ENCODE measurements around the gene SMO.

- TF ChIP-seq, protein P1, sequence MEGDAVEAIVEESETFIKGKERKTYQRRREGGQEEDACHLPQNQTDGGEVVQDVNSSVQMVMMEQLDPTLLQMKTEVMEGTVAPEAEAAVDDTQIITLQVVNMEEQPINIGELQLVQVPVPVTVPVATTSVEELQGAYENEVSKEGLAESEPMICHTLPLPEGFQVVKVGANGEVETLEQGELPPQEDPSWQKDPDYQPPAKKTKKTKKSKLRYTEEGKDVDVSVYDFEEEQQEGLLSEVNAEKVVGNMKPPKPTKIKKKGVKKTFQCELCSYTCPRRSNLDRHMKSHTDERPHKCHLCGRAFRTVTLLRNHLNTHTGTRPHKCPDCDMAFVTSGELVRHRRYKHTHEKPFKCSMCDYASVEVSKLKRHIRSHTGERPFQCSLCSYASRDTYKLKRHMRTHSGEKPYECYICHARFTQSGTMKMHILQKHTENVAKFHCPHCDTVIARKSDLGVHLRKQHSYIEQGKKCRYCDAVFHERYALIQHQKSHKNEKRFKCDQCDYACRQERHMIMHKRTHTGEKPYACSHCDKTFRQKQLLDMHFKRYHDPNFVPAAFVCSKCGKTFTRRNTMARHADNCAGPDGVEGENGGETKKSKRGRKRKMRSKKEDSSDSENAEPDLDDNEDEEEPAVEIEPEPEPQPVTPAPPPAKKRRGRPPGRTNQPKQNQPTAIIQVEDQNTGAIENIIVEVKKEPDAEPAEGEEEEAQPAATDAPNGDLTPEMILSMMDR (conservative IDR thresholded peaks at IDR 0.05 in 1 of 2, IDR thresholded peaks at IDR 0.05 in 1 of 2; ENCODE audit: low read depth in 1 of 2, low read length in 2 of 2) = no peak
- TF ChIP-seq EZH2 (IDR thresholded peaks at IDR 0.05; ENCODE audit: low read length, missing control alignments) = no peak
Measured at GRCh38 chr7:129247087-129247486, 58.7 kb downstream of the SMO start.

Data from fibroblast of lung (primary cell).